H9 (cell line): ENCODE data around the gene GFI1B. TPM values are rescaled to one million over a fixed set of nuclear protein-coding genes. Genes with fewer than 3 reads are reported as not detected.

Experiments
- DNase-seq: peaks from one replicate; pipeline ENCODE4 v3.0.0-alpha.2; 2017
- H2AFZ ChIP-seq: one replicate; pipeline ENCODE4 v1.6.1; 2013; ENCODE audit warnings: mild to moderate bottlenecking, low read length, control low read depth, moderate library complexity
- H2AK5ac ChIP-seq: 2 replicates; pipeline ENCODE4 v1.6.1; 2013; ENCODE audit warnings: low read length, control low read depth, mixed read lengths; ENCODE audit not compliant: insufficient read length
- H2BK120ac ChIP-seq: one replicate; pipeline ENCODE4 v1.6.1; 2013; ENCODE audit warnings: low read depth, mild to moderate bottlenecking, low read length, control low read depth, inconsistent platforms; ENCODE audit not compliant: poor library complexity, severe bottlenecking
- H2BK12ac ChIP-seq: 2 replicates; pipeline ENCODE4 v1.6.1; 2013; ENCODE audit warnings: low read length, control low read depth, mixed read lengths, low read depth; ENCODE audit not compliant: insufficient read length
- H2BK15ac ChIP-seq: 2 replicates; pipeline ENCODE4 v1.6.1; 2013; ENCODE audit warnings: low read depth, low read length, control low read depth
- H2BK20ac ChIP-seq: one replicate; pipeline ENCODE4 v1.6.1; 2013; ENCODE audit warnings: low read depth, mild to moderate bottlenecking, low read length, control low read depth, inconsistent platforms; ENCODE audit not compliant: poor library complexity, severe bottlenecking
- H2BK5ac ChIP-seq: 2 replicates; pipeline ENCODE4 v1.6.1; 2013; ENCODE audit warnings: low read length, control low read depth, mixed read lengths; ENCODE audit not compliant: insufficient read length
- H3K14ac ChIP-seq: 2 replicates; pipeline ENCODE4 v1.6.1; 2013; ENCODE audit warnings: low read length, control low read depth; ENCODE audit not compliant: insufficient read depth
- H3K18ac ChIP-seq: 2 replicates; pipeline ENCODE4 v1.6.1; 2013; ENCODE audit warnings: low read depth, mild to moderate bottlenecking, mixed read lengths, low read length, control low read depth; ENCODE audit not compliant: insufficient read length
- H3K23ac ChIP-seq: 2 replicates; pipeline ENCODE4 v1.6.1; 2013; ENCODE audit warnings: low read length, control low read depth, mixed read lengths, low read depth; ENCODE audit not compliant: insufficient read length
- H3K23me2 ChIP-seq: 2 replicates; pipeline ENCODE4 v1.6.1; 2013; ENCODE audit warnings: low read depth, mild to moderate bottlenecking, mixed read lengths, low read length, control low read depth; ENCODE audit not compliant: insufficient read length, poor library complexity, severe bottlenecking
- H3K27ac ChIP-seq: 2 replicates; pipeline ENCODE4 v1.5.1; 2013; ENCODE audit warnings: low read length, control low read depth, mixed read lengths, low read depth; ENCODE audit not compliant: insufficient read length
- H3K27me3 ChIP-seq: 2 replicates; pipeline ENCODE4 v1.6.1; 2013; ENCODE audit warnings: low read length, control low read depth, inconsistent platforms; ENCODE audit not compliant: insufficient read depth
- H3K4ac ChIP-seq: 2 replicates; pipeline ENCODE4 v1.6.1; 2013; ENCODE audit warnings: low read depth, mild to moderate bottlenecking, control low read depth, inconsistent platforms, low read length, moderate library complexity
- H3K4me1 ChIP-seq: 2 replicates; pipeline ENCODE4 v1.6.1; 2013; ENCODE audit warnings: low read length, control low read depth, inconsistent platforms; ENCODE audit not compliant: insufficient read depth
- H3K4me2 ChIP-seq: 2 replicates; pipeline ENCODE4 v1.6.1; 2013; ENCODE audit warnings: low read length, control low read depth, mixed read lengths; ENCODE audit not compliant: insufficient read length, insufficient read depth
- H3K56ac ChIP-seq: 2 replicates; pipeline ENCODE4 v1.6.1; 2013; ENCODE audit warnings: low read depth, mild to moderate bottlenecking, mixed read lengths, low read length, control low read depth; ENCODE audit not compliant: insufficient read length
- H3K79me1 ChIP-seq: 2 replicates; pipeline ENCODE4 v1.6.1; 2013; ENCODE audit warnings: low read depth, mild to moderate bottlenecking, moderate library complexity, low read length, control low read depth, inconsistent platforms; ENCODE audit not compliant: insufficient read depth, poor library complexity, severe bottlenecking
- H3K79me2 ChIP-seq: 2 replicates; pipeline ENCODE4 v1.6.1; 2013; ENCODE audit warnings: low read length, control low read depth, inconsistent platforms; ENCODE audit not compliant: insufficient read depth
- H3K9ac ChIP-seq: 2 replicates; pipeline ENCODE4 v1.6.1; 2013; ENCODE audit warnings: low read length, control low read depth, mixed read lengths; ENCODE audit not compliant: insufficient read length; ENCODE audit errors: extremely low read depth
- H3K9me3 ChIP-seq: one replicate; pipeline ENCODE4 v1.6.1; 2013; ENCODE audit warnings: low read depth, low read length, inconsistent platforms; ENCODE audit not compliant: control insufficient read depth
- H3T11ph ChIP-seq: one replicate; pipeline ENCODE4 v1.6.1; 2013; ENCODE audit warnings: mild to moderate bottlenecking, low read length, control low read depth, inconsistent platforms
- H4K20me1 ChIP-seq: one replicate; pipeline ENCODE4 v1.6.1; 2013; ENCODE audit not compliant: control insufficient read depth, insufficient read length, insufficient read depth
- H4K5ac ChIP-seq: 2 replicates; pipeline ENCODE4 v1.6.1; 2013; ENCODE audit warnings: low read depth, mild to moderate bottlenecking, mixed read lengths, low read length, control low read depth; ENCODE audit not compliant: insufficient read length
- H4K8ac ChIP-seq: replicated peaks from 2 replicates; pipeline ENCODE4 v1.6.1; 2013; ENCODE audit warnings: low read length, control low read depth, mixed read lengths, low read depth; ENCODE audit not compliant: insufficient read length
- H4K91ac ChIP-seq: 2 replicates; pipeline ENCODE4 v1.6.1; 2013; ENCODE audit warnings: low read depth, mild to moderate bottlenecking, moderate library complexity, mixed read lengths, low read length, control low read depth; ENCODE audit not compliant: insufficient read length
- H3K27ac Mint-ChIP-seq, 3 experiments: 2 replicates in 2 of 3; 3 replicates in 1 of 3; pipeline ENCODE4 v1.8.0; 2020 to 2021; ENCODE audit warnings: mixed read lengths in 3 of 3, mild to moderate bottlenecking in 1 of 3, moderate library complexity in 1 of 3
- H3K27me3 Mint-ChIP-seq: 2 replicates; pipeline ENCODE4 v1.8.0; 2021; ENCODE audit warnings: low read depth, mild to moderate bottlenecking, moderate library complexity, mixed read lengths
- H3K36me3 Mint-ChIP-seq, 3 experiments: 2 replicates in 2 of 3; 3 replicates in 1 of 3; pipeline ENCODE4 v1.8.0; 2020 to 2021; ENCODE audit warnings: low read depth in 3 of 3, mixed read lengths in 3 of 3; ENCODE audit not compliant: insufficient read depth in 1 of 3
- H3K4me1 Mint-ChIP-seq, 2 experiments: 2 replicates each; pipeline ENCODE4 v1.8.0; 2020; ENCODE audit warnings: mixed read lengths in 2 of 2
- H3K4me3 Mint-ChIP-seq, 2 experiments: 2 replicates in 1 of 2; 3 replicates in 1 of 2; pipeline ENCODE4 v1.8.0; 2020 to 2021; ENCODE audit warnings: mild to moderate bottlenecking in 2 of 2, mixed read lengths in 2 of 2, moderate library complexity in 1 of 2
- H3K9me3 Mint-ChIP-seq, 2 experiments: 2 replicates in 1 of 2; 3 replicates in 1 of 2; pipeline ENCODE4 v1.8.0; 2020; ENCODE audit warnings: mild to moderate bottlenecking in 2 of 2, mixed read lengths in 2 of 2, moderate library complexity in 1 of 2
- CTCF ChIP-seq: fragments of 200-600 bp; sonication (generic); conservative IDR thresholded peaks from 3 replicates; pipeline ENCODE4 v1.8.0; 2021; ENCODE audit warnings: antibody characterized with exemption, mild to moderate bottlenecking
- WGBS: extraction: QIAGEN DNeasy Blood & Tissue Kit; methylation state at CpG from one replicate; pipeline ENCODE4 v1.1.7; 2013; ENCODE audit warnings: missing lambda C conversion rate, low lambda C conversion rate, mixed read lengths; ENCODE audit not compliant: insufficient read length; ENCODE audit errors: extremely low coverage; 5-methylcytosine and 5-hydroxymethylcytosine counted together
- total RNA-seq: library from RNA; stranded (reverse); gene quantifications from 2 replicates; pipeline ENCODE4 v1.2.1, GENCODE V29; 2021

GFI1B gene
- total RNA-seq, 1 experiment from 2014 or later, result not detected

GRCh38 chr9:133002147-133003070 is 23.9 kb downstream of the GFI1B start:
- Histone ChIP-seq H3K4ac (no peak overlapping the region), H3K18ac (no peak overlapping the region), H3K14ac (no peak overlapping the region; the same call in 1 of the 2 replicates), H2BK5ac (no peak overlapping the region), H2AK5ac (no peak overlapping the region), H2BK20ac (no peak overlapping the region), H4K20me1 (no peaks in the 10 kb centered on the region), H4K5ac (no peak overlapping the region), H3K4me1 (peaks cover 3% of the 10 kb centered on the region; the same call in 1 of the 2 replicates), H3T11ph (no peak overlapping the region), H2AFZ (no peak overlapping the region), H3K27me3 (peaks cover 13% of the 10 kb centered on the region; the same call in 1 of the 2 replicates), H2BK120ac (no peak overlapping the region), H3K23ac (no peak overlapping the region), H4K91ac (no peak overlapping the region), H3K4me2 (no peak overlapping the region), H2BK12ac (no peak overlapping the region), H3K79me2 (no peaks in the 10 kb centered on the region), H3K9me3 (no peaks in the 10 kb centered on the region), H3K9ac (no peak overlapping the region), H3K56ac (no peak overlapping the region), H4K8ac (no peak overlapping the region), H2BK15ac (no peak overlapping the region), H3K27ac (no peak overlapping the region), H3K79me1 (no peaks in the 10 kb centered on the region), H3K23me2 (no peaks in the 10 kb centered on the region)
- H3K9me3 Mint-ChIP-seq, result peaks cover 4% of the 10 kb centered on the region in 2 experiments; a peak in 4 of 5 replicates
- H3K27ac Mint-ChIP-seq, result no peak overlapping the region; a peak in 1 of 7 replicates
- H3K36me3 Mint-ChIP-seq, result no peaks in the 10 kb centered on the region; a peak in 1 of 7 replicates
- WGBS, result no CpG with 5 or more reads among the region's 13 CpGs
- DNase-seq, result no peak
- no peak overlapping the region for H3K4me3 Mint-ChIP-seq
- TF ChIP-seq CTCF, result no peak
- H3K4me1 Mint-ChIP-seq, result peaks cover 36 to 45% of the 10 kb centered on the region in 2 experiments
- H3K27me3 Mint-ChIP-seq, result peaks cover 98% of the 10 kb centered on the region
